Body of pancreas (tissue), 4 donors: ENCODE measurements around the gene ABCC11.

Experiments used
- CTCF ChIP-seq, 7 experiments: fragments of 450-650 bp in 4 of 7; fragments of 200-600 bp in 3 of 7; sonication (generic) in 3 of 7; IDR thresholded peaks; one replicate each; pipeline ENCODE4 v1.5.1; 2016 to 2019; ENCODE audit warnings: antibody characterized with exemption in 7 of 7
- POLR2A ChIP-seq, 3 donors: fragments of 450-650 bp; IDR thresholded peaks; one replicate each; pipeline ENCODE4 v1.6.1; 2016; ENCODE audit warnings: antibody characterized with exemption in 3 of 3, mild to moderate bottlenecking in 2 of 3

GRCh38 chr16:48292452-48292851 is 45.1 kb upstream of the ABCC11 start:
- TF ChIP-seq CTCF (IDR thresholded peaks at IDR 0.05) (no peak), POLR2A (IDR thresholded peaks at IDR 0.05) (no peak)
